NCI-H82 (cell line): Measurements from ENCODE around the gene FARP2.

ENCODE experiments used
- DNase-seq: peaks from one replicate; lab custom pipeline; 2025; lab: John Stamatoyannopoulos, UW

Gene FARP2

GRCh38 chr2:241532733-241533601 is 176.9 kb downstream of the FARP2 start:
- no peak for DNase-seq

DNA sequence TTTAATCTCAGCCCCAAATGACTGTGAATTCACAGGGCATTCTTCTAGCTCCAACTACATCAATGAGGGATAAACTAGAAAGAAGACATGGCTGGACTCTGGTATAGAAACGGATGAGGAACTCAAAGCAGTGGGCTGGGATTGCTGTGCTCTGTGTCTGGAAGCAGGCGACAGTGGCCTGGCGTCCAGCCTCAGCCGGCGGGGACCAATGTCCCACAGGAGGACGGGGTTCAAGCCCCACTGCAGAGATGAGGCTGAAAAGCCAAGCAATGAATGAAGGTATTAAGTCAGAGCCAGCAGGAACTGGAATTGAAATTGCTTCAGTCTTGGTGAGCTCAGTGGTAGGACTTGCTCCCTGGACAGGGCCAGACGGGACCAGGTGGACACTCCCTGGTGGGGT is 178.2 kb downstream of the FARP2 start:
- no peak for DNase-seq

- DNase-seq: no peak
These were observed 178.8 kb downstream of the FARP2 start for GRCh38 chr2:241534701-241535375.

DNA sequence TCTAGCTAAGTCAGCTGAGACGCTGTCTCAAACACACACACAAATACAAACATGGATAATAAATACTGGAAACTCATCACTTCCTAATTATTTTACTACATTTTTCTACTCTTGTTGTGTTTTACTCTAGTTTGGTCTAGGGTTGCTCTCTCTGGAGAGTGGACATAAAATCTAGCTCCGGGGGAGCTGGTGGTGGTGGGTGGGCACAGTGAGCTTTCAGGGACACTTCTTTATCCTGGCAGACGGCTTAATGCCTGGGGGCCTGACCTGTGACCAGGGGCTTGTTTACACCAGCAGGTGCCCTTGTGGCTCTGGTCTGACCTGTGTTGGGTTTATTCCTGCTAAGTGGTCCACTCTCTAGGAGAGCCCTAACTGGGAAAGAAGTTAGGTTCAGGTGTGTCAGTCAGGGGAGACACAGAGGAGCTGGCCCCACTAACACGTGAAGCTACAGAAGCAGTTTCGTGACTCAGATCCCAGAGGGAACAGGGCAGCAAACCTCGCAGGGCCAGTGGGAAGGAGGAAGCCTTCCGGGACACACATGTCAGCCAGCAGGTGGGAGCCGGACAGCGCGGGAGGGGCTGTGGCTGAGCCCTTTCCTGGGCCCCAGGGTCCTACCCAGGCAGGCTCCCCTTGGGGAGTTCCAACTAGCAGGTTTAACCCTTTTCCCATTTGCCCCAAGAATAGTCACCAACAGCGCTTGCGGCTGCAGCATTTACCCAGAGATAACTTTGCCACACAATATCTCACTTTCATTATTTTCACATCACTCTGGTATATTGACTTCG is 180.0 kb downstream of the FARP2 start:
- no peak for DNase-seq

DNA sequence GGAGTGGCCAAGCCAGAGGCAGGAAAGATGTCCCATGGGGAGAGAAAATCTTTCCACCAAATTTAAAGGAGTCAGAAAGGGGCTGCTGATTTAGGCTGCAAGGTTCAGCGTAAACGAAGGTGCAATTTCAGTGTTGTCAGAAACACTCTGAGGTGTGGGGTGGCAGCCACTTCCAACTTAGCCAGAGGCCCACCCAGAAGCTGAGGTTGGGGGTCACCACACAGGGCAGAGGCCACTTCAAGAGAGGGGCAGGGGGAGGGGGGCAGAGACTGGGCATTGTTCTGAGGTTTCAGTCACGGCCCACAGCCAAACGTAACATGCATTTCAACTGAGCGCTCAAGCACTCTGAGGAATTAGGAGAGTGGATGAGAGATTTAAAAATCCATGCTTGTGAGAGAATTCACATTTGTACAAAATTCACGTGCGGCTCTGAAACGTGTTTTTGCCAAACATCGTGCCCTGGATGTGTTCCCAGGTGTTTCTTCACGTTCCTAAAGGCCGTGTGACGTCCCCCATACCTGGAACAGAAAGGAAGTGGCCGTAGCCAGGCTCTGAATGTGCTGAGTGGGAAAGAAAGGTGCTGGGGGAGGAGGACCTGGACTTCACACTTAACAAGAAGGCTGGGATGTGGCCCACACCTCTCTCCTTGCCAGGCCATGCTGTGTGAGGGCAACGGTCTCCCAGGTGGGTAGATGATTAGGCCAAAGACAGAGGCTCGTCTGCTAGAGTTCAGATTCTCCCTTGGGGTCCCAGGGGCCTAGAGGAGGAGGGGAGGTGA is 182.9 kb downstream of the FARP2 start:
- no peak for DNase-seq

- no peak for DNase-seq
These were observed 183.7 kb downstream of the FARP2 start for GRCh38 chr2:241539616-241540374.

- DNase-seq: no peak
These were observed 184.3 kb downstream of the FARP2 start for GRCh38 chr2:241540401-241540770.

GRCh38 chr2:241540771-241541561 is 184.9 kb downstream of the FARP2 start:
- peak; percentile 83 for DNase-seq

- no peak for DNase-seq
These were observed 185.6 kb downstream of the FARP2 start for GRCh38 chr2:241541564-241542277.

GRCh38 chr2:241542278-241542605 is 186.2 kb downstream of the FARP2 start:
- DNase-seq: no peak
